Endothelial cell of umbilical vein (primary cell): Measurements from ENCODE around the gene USF1. TPM values are rescaled to one million over a fixed set of nuclear protein-coding genes. Genes with fewer than 3 reads are reported as not detected.

ENCODE experiments used
- BruUV-seq: library from RNA; stranded (reverse); fragments of 400-500 nt; replicated peaks from 2 replicates; lab custom pipeline; 2021; lab: Mats Ljungman, UMichigan
- CTCF ChIA-PET: fragments of 300-600, 350-600 bp; sonication (Branson Sonifier 250); formaldehyde crosslinking; loops from one replicate; lab custom pipeline; 2021; ENCODE audit warnings: antibody characterized with exemption, inconsistent platforms; lab: Charles Lee
- POLR2A ChIA-PET: fragments of 300-600, 350-600 bp; sonication (Branson Sonifier 250); formaldehyde crosslinking; loops from one replicate; lab custom pipeline; 2021; ENCODE audit warnings: antibody characterized with exemption, inconsistent platforms; lab: Charles Lee
- DNase-seq: peaks from one replicate; pipeline ENCODE4 v3.0.0-alpha.2; 2011; ENCODE audit warnings: low read depth, low spot score
- FAIRE-seq: peaks from 2 replicates; lab custom pipeline; 2011; peaks lifted over from hg19 to GRCh38; lab: Jason Lieb, UNC
- H2AFZ ChIP-seq: 2 replicates; pipeline ENCODE4 v1.6.0; 2012; ENCODE audit warnings: low read depth, low read length, control low read depth, inconsistent platforms
- H3K27ac ChIP-seq: 2 replicates; pipeline ENCODE4 v1.5.1; 2011; ENCODE audit warnings: low read depth, mild to moderate bottlenecking, control low read depth, low read length, moderate library complexity; ENCODE audit not compliant: insufficient read depth
- H3K27me3 ChIP-seq, 2 experiments: 2 replicates each; pipeline versions ENCODE4 v1.6.0 to v1.6.1; 2011; ENCODE audit warnings: low read length in 2 of 2, mixed read lengths in 1 of 2; ENCODE audit not compliant: control insufficient read depth in 2 of 2, insufficient read depth in 2 of 2
- H3K36me3 ChIP-seq, 2 experiments: 2 replicates in 1 of 2; 3 replicates in 1 of 2; pipeline ENCODE4 v1.5.1; 2011; ENCODE audit warnings: low read length in 2 of 2, mild to moderate bottlenecking in 1 of 2, moderate library complexity in 1 of 2; ENCODE audit not compliant: control insufficient read depth in 2 of 2, insufficient read depth in 2 of 2; ENCODE audit errors: extremely low read depth in 1 of 2
- H3K4me1 ChIP-seq: 3 replicates; pipeline ENCODE4 v1.5.1; 2011; ENCODE audit warnings: mild to moderate bottlenecking, low read length; ENCODE audit not compliant: control insufficient read depth, insufficient read depth; ENCODE audit errors: extremely low read depth
- H3K4me2 ChIP-seq: 2 replicates; pipeline ENCODE4 v1.6.1; 2011; ENCODE audit warnings: low read length, control low read depth, mixed read lengths; ENCODE audit not compliant: insufficient read depth
- H3K4me3 ChIP-seq, 3 experiments: fragments of 200-600 bp in 1 of 3; sonication (generic), shearing (Covaris generic) in 1 of 3; replicated peaks in 1 of 3; 2 replicates each; pipeline ENCODE4 v1.5.1; 2011 to 2016; ENCODE audit warnings: control low read depth in 3 of 3, low read length in 3 of 3, mild to moderate bottlenecking in 2 of 3, inconsistent platforms in 1 of 3, low read depth in 1 of 3, moderate library complexity in 1 of 3; ENCODE audit not compliant: insufficient read depth in 1 of 3
- H3K79me2 ChIP-seq: 2 replicates; pipeline ENCODE4 v1.6.0; 2012; ENCODE audit warnings: low read length, inconsistent platforms; ENCODE audit not compliant: control insufficient read depth, insufficient read depth
- H3K9ac ChIP-seq: replicated peaks from 2 replicates; pipeline ENCODE3; 2011; ENCODE audit warnings: low read length, control low read depth; ENCODE audit not compliant: insufficient read depth; ENCODE audit errors: extremely low read depth
- H3K9me1 ChIP-seq: replicated peaks from 3 replicates; pipeline ENCODE4 v1.6.0; 2011; ENCODE audit warnings: mild to moderate bottlenecking, low read length; ENCODE audit not compliant: control insufficient read depth, insufficient read depth; ENCODE audit errors: extremely low read depth
- H3K9me3 ChIP-seq: replicated peaks from 2 replicates; pipeline ENCODE4 v1.5.1; 2012; ENCODE audit warnings: low read length, inconsistent platforms; ENCODE audit not compliant: control insufficient read depth, insufficient read depth
- H4K20me1 ChIP-seq: replicated peaks from 2 replicates; pipeline ENCODE3; 2011; ENCODE audit warnings: mild to moderate bottlenecking, low read length; ENCODE audit not compliant: control insufficient read depth, insufficient read depth; ENCODE audit errors: extremely low read depth
- CTCF ChIP-seq, 2 donors: IDR thresholded peaks; 1 replicate in 1 of 2; 2 replicates in 1 of 2; pipeline ENCODE4 v1.5.1; 2011; ENCODE audit warnings: low read length in 2 of 2, mild to moderate bottlenecking in 2 of 2, moderate library complexity in 2 of 2, control low read depth in 1 of 2, inconsistent platforms in 1 of 2, low read depth in 1 of 2; ENCODE audit not compliant: insufficient read depth in 1 of 2; ENCODE audit errors: extremely low read depth in 1 of 2
- EZH2 ChIP-seq: IDR thresholded peaks from 2 replicates; pipeline ENCODE4 v1.6.1; 2012; ENCODE audit warnings: borderline replicate concordance, low read depth, mild to moderate bottlenecking, moderate library complexity, low read length, inconsistent platforms; ENCODE audit not compliant: severe bottlenecking
- FOS ChIP-seq: IDR thresholded peaks from 2 replicates; pipeline ENCODE4 v1.6.1; 2011; ENCODE audit warnings: mild to moderate bottlenecking, low read length, moderate library complexity, borderline replicate concordance; ENCODE audit not compliant: insufficient read depth
- GATA2 ChIP-seq: IDR thresholded peaks from 2 replicates; pipeline ENCODE4 v1.7.0; 2011; ENCODE audit warnings: low read depth, mild to moderate bottlenecking, moderate library complexity, mixed read lengths, low read length; ENCODE audit not compliant: insufficient read length, insufficient read depth
- JUN ChIP-seq: IDR thresholded peaks from 2 replicates; pipeline ENCODE4 v1.6.1; 2011; ENCODE audit warnings: borderline replicate concordance, low read depth; ENCODE audit not compliant: insufficient read length, insufficient read depth
- MAX ChIP-seq: IDR thresholded peaks from 2 replicates; pipeline ENCODE4 v1.6.1; 2011; ENCODE audit not compliant: insufficient read depth, insufficient read length
- MYC ChIP-seq: IDR thresholded peaks from one replicate; pipeline ENCODE4 v1.6.1; 2011; ENCODE audit warnings: mild to moderate bottlenecking, low read depth, low read length
- POLR2A ChIP-seq: IDR thresholded peaks from 2 replicates; pipeline ENCODE4 v1.6.1; 2012; ENCODE audit warnings: low read depth, mild to moderate bottlenecking, control low read depth, low read length
- POLR2AphosphoS5 ChIP-seq: IDR thresholded peaks from 2 replicates; pipeline ENCODE4 v1.6.1; 2012; ENCODE audit warnings: low read depth, mild to moderate bottlenecking, control low read depth, low read length, moderate library complexity; ENCODE audit not compliant: insufficient read depth
- dilution Hi-C: fragments of 300-500 bp; cut with MboI; formaldehyde crosslinking; loops from one replicate; pipeline ENCODE4 v1.15.0; 2019; ENCODE audit warnings: low sequenced_read_pairs; ENCODE audit not compliant: extremely low pct_ligation_motif_present
- intact Hi-C: fragments of 100-400 bp; cut with micrococcal nuclease; formaldehyde crosslinking; loops from one replicate; pipeline ENCODE4 v1.10.0; 2022
- polyA plus RNA-seq, 4 experiments: library from polyadenylated mRNA; depleted of rRNA in 3 of 4; stranded (reverse) in 3 of 4; unstranded in 1 of 4; fragments of >200 nt; gene quantifications; 2 replicates each; pipeline versions ENCODE4 v1.2.1 to v1.2.3, GENCODE V29; 2011 to 2012; ENCODE audit warnings: missing spikeins in 1 of 4
- total RNA-seq: library from RNA; stranded (reverse); gene quantifications from 2 replicates; pipeline ENCODE4 v1.2.3, GENCODE V29; 2021

USF1 gene
- total and polyA plus RNA-seq, 2 donors (not counting 3 experiments of a cell fraction or from before 2014, with no cell fraction given), result 53.4 to 56.7 TPM

GRCh38 chr1:161047436-161048420 is 2.0 kb upstream of the USF1 start:
- dilution Hi-C loops, result no loop called here
- Histone ChIP-seq H3K79me2 (peaks cover 12% of the 10 kb centered on the region), H3K27me3 (no peaks in the 10 kb centered on the region), H4K20me1 (no peaks in the 10 kb centered on the region), H3K36me3 (no peaks in the 10 kb centered on the region), H3K27ac (no peak overlapping the region), H2AFZ (no peak overlapping the region), H3K4me2 (no peak overlapping the region), H3K4me3 (no peak overlapping the region), H3K9ac (no peak overlapping the region), H3K9me3 (no peaks in the 10 kb centered on the region), H3K9me1 (no peaks in the 10 kb centered on the region), H3K4me1 (peaks cover 10% of the 10 kb centered on the region)
- TF ChIP-seq MYC (no peak), MAX (no peak), POLR2A (no peak), JUN (no peak), GATA2 (no peak), CTCF (IDR thresholded peaks at IDR 0.05; ENCODE audit: extremely low read depth in 1 of 2, insufficient read depth in 1 of 2, low read depth in 1 of 2, low read length in 2 of 2) (no peak), EZH2 (no peak), FOS (no peak), POLR2AphosphoS5 (no peak)
- DNase-seq, result no peak
- intact Hi-C loops, result no loop called here
- POLR2A ChIA-PET, result no interaction called here
- no peak for FAIRE-seq
- no TSS peak for BruUV-seq
- CTCF ChIA-PET, result interaction anchor here (0.9 to 11.0 kb wide), 3 partner anchors 23 to 52 kb away, joined by 3 to 181 read pairs (median 3); no protein-coding TSS in a partner anchor
